ENCODE data around the gene CHST3. TPM values are rescaled to one million over a fixed set of nuclear protein-coding genes. Genes with fewer than 3 reads are reported as not detected.
A peak's percentile ranks its signal among the peaks of the same experiment; 100 is the strongest.

The CHST3 gene
- total and polyA plus RNA-seq, 4 donors, result 2.2 to 13.7 (median 8.0) TPM

GRCh38 chr10:72043016-72043834 lies 79.0 kb downstream of the CHST3 start:
- WGBS, 2 donors, result 90 to 94% methylated on average over 10 of the region's 10 CpGs
- no peak for TF ChIP-seq CTCF (IDR thresholded peaks at IDR 0.05; ENCODE audit: control extremely low read depth, extremely low read depth)
- H3K27ac ChIP-seq (ENCODE audit: low read depth in 1 of 2, low read length in 1 of 2), result no peak overlapping the region
- peaks cover 0 to 7% (median 0%) of the 10 kb centered on the region in 5 donors for H3K4me1 ChIP-seq (ENCODE audit: control insufficient read depth in 5 of 5, insufficient read depth in 5 of 5, low read length in 5 of 5)
- H3K4me3 ChIP-seq, result no peak overlapping the region
- DNase-seq (no peak), ATAC-seq (ENCODE audit: insufficient read depth, low FRiP score) (no peak)
- H3K36me3 ChIP-seq (ENCODE audit: control insufficient read depth in 4 of 4, insufficient read depth in 4 of 4, low read length in 4 of 4), result no peaks in the 10 kb centered on the region
- H3K27me3 ChIP-seq (ENCODE audit: control insufficient read depth in 3 of 3, insufficient read depth in 3 of 3, low read length in 2 of 3), result no peaks in the 10 kb centered on the region
- H3K9ac ChIP-seq (ENCODE audit: insufficient read depth in 1 of 2, low read length in 2 of 2), result no peak overlapping the region
- no peaks in the 10 kb centered on the region for H3K9me3 ChIP-seq (ENCODE audit: control insufficient read depth in 4 of 4, insufficient read depth in 3 of 4, low read length in 3 of 4)

DNA sequence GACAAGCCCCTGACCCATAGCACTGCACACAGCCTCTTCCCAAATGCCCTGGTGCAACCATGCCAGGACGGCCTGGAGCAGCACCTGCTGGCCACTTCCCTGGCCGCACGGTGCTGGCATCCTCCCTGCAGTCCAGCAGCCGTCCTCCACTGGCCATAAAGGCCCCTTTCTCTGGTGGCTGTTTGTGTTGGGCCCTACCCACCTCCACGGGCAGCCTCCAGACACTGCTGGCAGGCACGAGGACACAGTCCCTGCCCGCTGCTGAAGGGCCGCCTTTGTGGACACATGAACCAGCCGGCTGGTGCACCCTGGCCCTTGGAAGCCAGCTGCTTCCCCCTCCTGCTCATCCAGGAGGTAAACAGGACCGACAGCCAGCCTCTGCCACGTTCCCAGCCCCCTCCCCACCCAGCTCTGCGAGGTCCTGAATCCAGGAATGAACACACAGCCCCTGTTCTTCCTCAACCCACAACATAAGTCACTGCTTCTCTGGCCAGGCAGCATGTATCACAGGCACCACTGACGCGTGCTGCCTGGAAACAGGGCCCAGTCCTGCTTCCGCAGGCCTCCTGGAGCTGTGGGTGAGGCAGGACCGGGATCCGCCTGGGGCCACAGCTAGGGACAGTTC lies 80.3 kb downstream of the CHST3 start:
- ATAC-seq (ENCODE audit: insufficient read depth, low FRiP score) (no peak), DNase-seq (peak; percentile 47 to 69 (median 64))
- peak overlapping the region in 1 of 2 donors; percentile 7 for H3K27ac ChIP-seq (ENCODE audit: low read depth in 1 of 2, low read length in 1 of 2)
- TF ChIP-seq CTCF (IDR thresholded peaks at IDR 0.05; ENCODE audit: control extremely low read depth, extremely low read depth), result peak; percentile 14
- WGBS, 2 donors, result 54 to 86% methylated on average over 15 to 17 of the region's 17 CpGs
- H3K9me3 ChIP-seq (ENCODE audit: control insufficient read depth in 4 of 4, insufficient read depth in 3 of 4, low read length in 3 of 4), result peaks cover 0 to 1% (median 0%) of the 10 kb centered on the region in 4 donors
- no peaks in the 10 kb centered on the region for H3K36me3 ChIP-seq (ENCODE audit: control insufficient read depth in 4 of 4, insufficient read depth in 4 of 4, low read length in 4 of 4)
- H3K4me3 ChIP-seq, result no peak overlapping the region
- H3K9ac ChIP-seq (ENCODE audit: insufficient read depth in 1 of 2, low read length in 2 of 2), result no peak overlapping the region
- H3K4me1 ChIP-seq (ENCODE audit: control insufficient read depth in 5 of 5, insufficient read depth in 5 of 5, low read length in 5 of 5), result peaks cover 0 to 7% (median 0%) of the 10 kb centered on the region in 5 donors
- H3K27me3 ChIP-seq (ENCODE audit: control insufficient read depth in 3 of 3, insufficient read depth in 3 of 3, low read length in 2 of 3), result no peaks in the 10 kb centered on the region

GRCh38 chr10:72045586-72045985 lies 81.4 kb downstream of the CHST3 start:
- ATAC-seq (ENCODE audit: insufficient read depth, low FRiP score) (no peak), DNase-seq (no peak)
- Histone ChIP-seq H3K9ac (ENCODE audit: insufficient read depth in 1 of 2, low read length in 2 of 2) (no peak overlapping the region), H3K4me1 (ENCODE audit: control insufficient read depth in 5 of 5, insufficient read depth in 5 of 5, low read length in 5 of 5) (peaks cover 0 to 9% (median 0%) of the 10 kb centered on the region in 5 donors), H3K27ac (ENCODE audit: low read depth in 1 of 2, low read length in 1 of 2) (no peak overlapping the region), H3K4me3 (no peak overlapping the region), H3K36me3 (ENCODE audit: control insufficient read depth in 4 of 4, insufficient read depth in 4 of 4, low read length in 4 of 4) (no peaks in the 10 kb centered on the region), H3K27me3 (ENCODE audit: control insufficient read depth in 3 of 3, insufficient read depth in 3 of 3, low read length in 2 of 3) (no peaks in the 10 kb centered on the region), H3K9me3 (ENCODE audit: control insufficient read depth in 4 of 4, insufficient read depth in 3 of 4, low read length in 3 of 4) (peaks cover 0 to 2% (median 0%) of the 10 kb centered on the region in 4 donors)
- TF ChIP-seq CTCF (IDR thresholded peaks at IDR 0.05; ENCODE audit: control extremely low read depth, extremely low read depth), result no peak
- 84 to 94% methylated on average over 2 of the region's 2 CpGs for WGBS, 2 donors

Measured in lung (tissue), 12 donors.